BE2C (cell line): ENCODE data around the gene STX1B.

ENCODE experiments used
- DNase-seq: peaks from one replicate; pipeline ENCODE4 v3.0.0-alpha.2; 2020
- H3K27me3 ChIP-seq: fragments of 250-450 bp; sonication (Bioruptor Pico); 2 replicates; pipeline ENCODE4 v1.5.1; 2020; ENCODE audit warnings: mild to moderate bottlenecking
- H3K36me3 ChIP-seq: fragments of 250-450 bp; sonication (Bioruptor Pico); 2 replicates; pipeline ENCODE4 v1.5.1; 2020; ENCODE audit warnings: mild to moderate bottlenecking
- H3K4me1 ChIP-seq: fragments of 250-450 bp; sonication (Bioruptor Pico); 2 replicates; pipeline ENCODE4 v1.5.1; 2020
- H3K4me3 ChIP-seq: 2 replicates; pipeline ENCODE4 v1.5.1; 2011; ENCODE audit warnings: low read depth, low read length
- H3K9me3 ChIP-seq: fragments of 250-450 bp; sonication (Bioruptor Pico); 2 replicates; pipeline ENCODE4 v1.5.1; 2020
- TF ChIP-seq, protein P1 (sequence below): IDR thresholded peaks from 2 replicates; pipeline ENCODE4 v1.5.1; 2012; ENCODE audit warnings: mild to moderate bottlenecking, low read depth, low read length

Gene STX1B

DNA sequence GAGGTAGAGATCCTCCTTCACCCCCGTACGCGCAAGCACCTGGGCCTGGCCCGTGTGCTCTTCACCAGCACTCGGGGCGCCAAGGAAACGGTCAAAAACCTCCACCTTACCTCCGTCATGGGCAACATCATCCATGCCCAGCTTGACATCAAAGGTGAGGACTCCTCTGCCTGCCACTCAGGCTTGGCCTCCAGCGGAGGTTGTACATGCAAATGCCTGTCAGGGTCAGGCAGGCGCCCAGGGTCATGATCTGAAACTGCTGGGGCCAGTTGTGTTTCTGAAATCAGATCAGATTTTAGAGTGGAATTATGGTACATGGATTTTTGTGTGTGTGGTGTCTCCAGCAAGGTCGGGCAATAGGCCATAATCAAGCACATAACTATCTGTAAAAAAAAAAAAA lies 49.1 kb downstream of the STX1B start:
- Histone ChIP-seq H3K4me3 (no peak overlapping the region), H3K27me3 (no peaks in the 10 kb centered on the region), H3K4me1 (no peaks in the 10 kb centered on the region), H3K36me3 (peaks cover 71% of the 10 kb centered on the region), H3K9me3 (no peaks in the 10 kb centered on the region)
- TF ChIP-seq, protein P1, sequence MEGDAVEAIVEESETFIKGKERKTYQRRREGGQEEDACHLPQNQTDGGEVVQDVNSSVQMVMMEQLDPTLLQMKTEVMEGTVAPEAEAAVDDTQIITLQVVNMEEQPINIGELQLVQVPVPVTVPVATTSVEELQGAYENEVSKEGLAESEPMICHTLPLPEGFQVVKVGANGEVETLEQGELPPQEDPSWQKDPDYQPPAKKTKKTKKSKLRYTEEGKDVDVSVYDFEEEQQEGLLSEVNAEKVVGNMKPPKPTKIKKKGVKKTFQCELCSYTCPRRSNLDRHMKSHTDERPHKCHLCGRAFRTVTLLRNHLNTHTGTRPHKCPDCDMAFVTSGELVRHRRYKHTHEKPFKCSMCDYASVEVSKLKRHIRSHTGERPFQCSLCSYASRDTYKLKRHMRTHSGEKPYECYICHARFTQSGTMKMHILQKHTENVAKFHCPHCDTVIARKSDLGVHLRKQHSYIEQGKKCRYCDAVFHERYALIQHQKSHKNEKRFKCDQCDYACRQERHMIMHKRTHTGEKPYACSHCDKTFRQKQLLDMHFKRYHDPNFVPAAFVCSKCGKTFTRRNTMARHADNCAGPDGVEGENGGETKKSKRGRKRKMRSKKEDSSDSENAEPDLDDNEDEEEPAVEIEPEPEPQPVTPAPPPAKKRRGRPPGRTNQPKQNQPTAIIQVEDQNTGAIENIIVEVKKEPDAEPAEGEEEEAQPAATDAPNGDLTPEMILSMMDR = no peak
- DNase-seq = no peak

DNA sequence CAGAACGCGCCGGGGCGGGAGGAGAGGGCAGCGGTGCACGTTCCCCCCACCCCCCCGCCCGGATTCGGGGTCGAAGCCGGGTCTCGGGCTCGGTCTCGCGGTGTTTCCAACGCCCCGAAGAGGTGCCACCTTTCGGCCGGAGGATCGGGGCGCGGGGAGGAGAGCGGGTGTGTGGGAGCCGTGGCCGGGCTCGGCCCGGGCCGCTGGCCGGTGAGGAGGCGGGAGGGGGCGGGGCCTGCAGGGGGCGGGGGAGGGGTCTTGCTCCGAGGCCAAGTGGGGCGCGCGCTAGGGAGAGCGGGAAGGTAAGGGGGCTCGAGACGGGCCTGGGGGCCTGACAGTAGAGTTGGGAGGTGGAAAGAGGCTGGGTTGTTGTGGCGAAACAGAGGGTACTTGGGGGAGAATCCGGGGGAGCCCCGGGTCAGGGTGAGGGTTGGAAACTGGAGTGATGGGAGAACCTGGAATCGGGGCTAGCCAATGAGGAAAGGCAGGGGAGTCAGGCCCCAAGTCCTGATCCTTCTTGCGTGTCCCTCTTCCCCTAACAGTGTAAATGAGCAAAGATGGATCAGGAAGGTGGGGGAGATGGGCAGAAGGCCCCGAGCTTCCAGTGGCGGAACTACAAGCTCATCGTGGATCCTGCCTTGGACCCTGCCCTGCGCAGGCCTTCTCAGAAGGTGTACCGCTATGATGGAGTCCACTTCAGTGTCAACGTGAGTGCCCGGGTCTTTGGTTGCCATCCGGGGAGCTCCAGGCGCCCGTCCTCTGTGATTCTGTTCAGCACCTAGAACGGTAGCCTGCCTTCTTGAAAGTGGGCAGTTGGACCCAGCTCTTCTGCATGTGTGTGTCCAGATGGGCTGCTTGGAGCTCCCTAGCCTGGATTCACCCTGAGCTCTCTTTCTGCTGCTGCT lies 52.0 kb downstream of the STX1B start:
- H3K36me3 ChIP-seq = peaks cover 46% of the 10 kb centered on the region
- peaks cover 5% of the 10 kb centered on the region for H3K4me1 ChIP-seq
- DNase-seq = peak; percentile 70
- H3K27me3 ChIP-seq = no peaks in the 10 kb centered on the region
- TF ChIP-seq, protein P1 = no peak
- no peaks in the 10 kb centered on the region for H3K9me3 ChIP-seq
- H3K4me3 ChIP-seq = peak overlapping the region; percentile 83

GRCh38 chr16:30957456-30958174 lies 52.8 kb downstream of the STX1B start, which contains the start of gene SETD1A:
TSS of gene SETD1A (plus strand) at chr16:30957754. CDS start at chr16:30958732, 978 bp downstream.
- DNase-seq = peak; percentile 97
- peaks cover 38% of the 10 kb centered on the region for H3K36me3 ChIP-seq
- TF ChIP-seq, protein P1 = no peak; the same call in 1 of the 2 replicates

DNA sequence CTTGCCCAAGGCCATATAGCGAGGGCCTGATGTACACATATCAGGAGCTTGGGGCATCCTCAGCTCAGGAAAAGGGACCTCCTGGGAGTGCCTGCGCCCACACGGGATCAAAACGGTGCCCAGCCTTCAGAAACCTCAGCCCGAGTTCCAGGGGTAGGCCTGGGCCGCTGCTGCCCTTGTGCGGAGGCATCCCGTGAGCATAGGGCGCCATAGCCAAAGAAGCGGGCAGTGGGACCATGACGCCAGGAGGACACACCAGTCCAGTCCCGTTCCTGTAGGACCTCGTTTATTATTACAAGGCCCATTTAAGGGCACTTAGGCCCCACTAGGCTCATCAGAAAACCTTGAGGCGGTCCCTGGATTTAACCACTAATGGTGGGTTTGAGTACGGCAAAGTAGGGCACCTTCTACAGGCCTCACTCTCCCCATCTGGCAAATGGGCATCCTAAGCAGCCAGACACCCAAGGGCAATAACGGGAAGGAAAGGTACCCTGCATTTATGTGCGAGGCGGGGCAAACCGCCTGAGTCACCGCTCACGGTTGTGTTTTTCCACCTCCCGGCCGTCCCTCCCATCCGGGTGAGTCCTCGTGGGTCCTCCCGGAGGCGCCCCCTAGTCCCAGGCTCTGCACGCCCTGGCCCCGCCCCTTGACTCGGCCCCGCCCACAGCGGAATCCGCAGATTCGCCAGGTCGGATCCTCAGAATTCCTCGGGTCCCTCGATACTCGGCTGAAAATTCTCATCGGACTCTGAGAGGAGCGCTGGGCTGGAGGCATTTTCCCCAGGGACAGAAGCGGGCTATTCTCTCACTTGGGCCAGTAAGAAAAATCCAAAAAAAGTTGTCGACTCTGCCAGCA lies 53.6 kb downstream of the STX1B start:
- TF ChIP-seq, protein P1 = peak; percentile 27; the same call in 1 of the 2 replicates
- DNase-seq = peak; percentile 95
- peaks cover 6% of the 10 kb centered on the region for H3K4me1 ChIP-seq

More at GRCh38 chr16:30957456-30958174, 52.8 kb downstream of the STX1B start, which contains the start of gene SETD1A:
- no peaks in the 10 kb centered on the region for H3K27me3 ChIP-seq
- H3K9me3 ChIP-seq = no peaks in the 10 kb centered on the region
- peak within 1 kb of the TSS; percentile 83 for H3K4me3 ChIP-seq
- H3K4me1 ChIP-seq = peaks cover 6% of the 10 kb centered on the region

GRCh38 chr16:30954993-30955392 lies 55.4 kb downstream of the STX1B start:
- TF ChIP-seq, protein P1 = no peak
- no peaks in the 10 kb centered on the region for H3K9me3 ChIP-seq
- H3K27me3 ChIP-seq = no peaks in the 10 kb centered on the region
- H3K4me1 ChIP-seq = peaks cover 7% of the 10 kb centered on the region
- DNase-seq = no peak
- no peak overlapping the region for H3K4me3 ChIP-seq
- H3K36me3 ChIP-seq = peaks cover 14% of the 10 kb centered on the region

More for the DNA sequence above, 53.6 kb downstream of the STX1B start:
- no peaks in the 10 kb centered on the region for H3K27me3 ChIP-seq
- H3K9me3 ChIP-seq = no peaks in the 10 kb centered on the region
- H3K4me3 ChIP-seq = peak overlapping the region; percentile 83
- H3K36me3 ChIP-seq = peaks cover 30% of the 10 kb centered on the region
